Stimulated activated CD8-positive, alpha-beta memory T cell treated with anti-CD3 and anti-CD28 coated beads, Interleukin-7, amount 100 ng/mL, for 48 hours (primary cell): ENCODE data around the gene PHKB.

Source experiments
- DNase-seq, 2 donors: peaks; one replicate each; pipeline ENCODE4 v3.0.0-alpha.2; 2020; ENCODE audit warnings: low read depth in 1 of 2; ENCODE audit errors: extremely low read depth in 1 of 2

The PHKB gene

DNA sequence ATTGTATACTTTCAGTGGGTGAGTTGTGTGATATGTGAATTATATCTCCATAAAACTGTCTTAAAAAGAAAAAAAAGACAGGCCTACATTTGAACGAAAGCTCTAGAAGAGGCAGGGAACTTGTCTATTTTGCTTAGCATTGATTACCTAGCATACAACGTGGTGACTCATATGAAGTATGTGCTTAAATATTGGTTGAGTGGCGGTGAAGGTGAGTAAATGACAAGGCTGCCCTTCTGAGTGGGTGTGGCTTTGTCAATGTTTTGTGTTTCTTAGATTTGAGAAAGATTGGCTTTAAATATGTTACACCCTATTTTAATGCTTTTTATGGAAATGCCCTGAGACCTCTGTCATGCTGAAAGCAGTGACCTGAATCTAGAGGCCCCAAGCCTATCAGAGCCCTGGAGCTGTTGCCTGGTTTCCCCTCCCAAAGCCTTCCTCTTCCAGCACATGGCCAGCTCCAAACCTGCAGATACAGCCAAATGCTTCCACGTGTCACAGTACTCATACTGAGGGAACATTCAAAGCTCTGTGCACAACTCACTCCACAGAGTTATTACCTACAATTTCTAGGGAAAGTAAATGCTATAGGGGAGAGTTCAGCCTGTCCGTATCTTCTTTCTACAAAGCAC, 260.0 kb downstream of the PHKB start:
- DNase-seq, result no peak

DNA sequence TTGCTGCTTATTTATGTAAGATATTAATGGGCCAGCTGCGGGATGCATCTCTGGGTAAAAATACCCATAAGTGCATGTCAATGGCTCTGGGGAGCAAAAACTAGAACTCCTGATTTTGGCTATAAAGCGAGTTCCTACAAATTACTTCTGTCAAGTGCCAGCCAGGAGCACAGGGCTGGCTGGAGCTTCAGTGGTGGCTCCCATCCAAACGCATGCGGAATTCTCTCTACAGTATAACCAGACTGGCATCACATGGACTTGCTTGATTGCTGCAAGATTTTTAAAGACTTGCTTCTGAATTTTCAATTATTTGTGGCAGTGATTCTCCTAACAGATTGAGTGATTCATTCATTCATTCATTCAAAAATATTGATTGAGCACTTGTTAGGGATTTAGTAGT, 260.9 kb downstream of the PHKB start:
- DNase-seq, result no peak

DNA sequence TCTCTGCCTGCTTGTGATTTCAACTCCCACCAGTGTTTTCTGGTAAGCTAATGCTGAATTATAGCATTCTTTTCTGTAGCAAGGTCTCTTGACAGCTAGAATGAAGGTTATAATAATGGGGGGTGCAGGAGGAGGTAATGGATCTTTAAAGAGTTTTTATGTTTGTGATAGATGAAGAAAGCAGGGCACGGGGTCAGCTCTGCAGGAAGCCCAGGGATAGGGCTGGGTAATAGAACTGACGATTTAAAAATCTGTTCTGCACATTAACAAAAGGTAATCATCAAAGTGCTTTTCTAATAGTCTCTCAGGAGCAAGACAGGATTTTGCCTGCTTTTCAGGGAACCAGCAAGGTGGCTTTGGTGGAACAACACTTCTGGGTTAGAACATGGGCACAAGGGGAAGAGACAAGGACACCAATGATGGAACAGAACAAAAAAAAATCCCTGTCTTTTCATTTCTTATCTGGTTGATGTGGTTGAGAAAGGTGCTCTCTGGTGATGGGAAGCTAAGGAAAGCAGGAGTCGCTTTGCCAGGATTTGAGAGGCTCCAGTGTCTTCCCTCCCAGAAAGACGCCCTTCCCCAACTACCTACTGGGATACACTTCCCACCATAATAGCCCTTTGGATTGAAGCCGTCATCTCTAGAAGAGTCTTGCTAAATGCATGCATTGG, 263.1 kb downstream of the PHKB start:
- DNase-seq, result no peak

DNA sequence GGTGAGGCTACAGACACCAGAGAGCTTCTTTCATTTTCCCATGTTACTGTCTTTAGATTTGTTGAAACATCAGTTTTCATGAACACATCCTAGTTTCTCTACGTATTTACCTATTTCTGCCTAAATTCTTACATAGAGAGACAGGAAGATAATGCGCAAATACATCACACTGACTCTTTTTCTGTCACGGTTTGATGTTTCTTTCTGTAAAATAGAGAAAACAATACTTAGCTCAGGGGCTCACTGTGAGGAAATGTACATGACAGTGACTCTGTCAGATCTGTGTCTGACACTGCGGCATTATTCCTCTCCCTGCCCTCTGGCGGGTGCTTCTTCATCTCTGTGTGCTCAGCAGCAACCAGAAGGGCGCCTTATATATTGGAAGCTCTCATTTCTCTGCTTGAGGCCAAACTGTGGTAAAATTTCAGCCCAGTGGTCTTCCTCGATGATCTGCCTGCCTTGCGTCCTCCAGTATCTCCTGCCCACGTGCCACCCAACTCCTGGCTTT, 264.1 kb downstream of the PHKB start:
- DNase-seq, result no peak

DNA sequence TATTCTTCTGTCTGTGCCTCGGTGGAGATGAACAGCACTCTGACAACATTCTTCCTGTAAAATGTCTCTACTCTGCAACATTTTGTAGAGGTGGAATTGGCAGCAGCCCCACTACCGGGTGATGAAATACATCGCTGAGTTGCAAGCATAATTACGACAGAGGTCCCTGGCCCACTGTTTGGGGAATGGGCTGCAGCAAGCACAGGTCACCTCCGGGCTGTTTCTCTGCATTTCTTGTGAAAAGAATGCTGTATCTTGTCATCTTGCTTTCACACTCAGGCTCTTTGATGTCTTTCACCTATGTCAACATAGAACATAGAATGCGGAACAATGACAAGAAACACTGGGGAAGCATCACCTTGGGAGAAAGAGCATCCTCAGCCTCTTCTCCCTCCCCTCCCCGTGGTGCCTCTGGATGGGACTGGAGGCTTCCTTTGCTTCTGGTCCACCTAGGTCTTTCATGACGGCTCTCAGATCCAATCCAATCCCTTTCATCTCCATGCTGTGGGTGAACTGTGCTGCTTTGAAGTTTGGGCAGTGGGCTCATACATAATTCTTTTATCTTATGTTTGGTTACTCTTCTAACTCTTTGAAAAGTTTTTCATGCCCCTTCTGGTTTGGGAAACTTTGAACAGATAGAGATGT, 265.0 kb downstream of the PHKB start:
- no peak for DNase-seq

DNA sequence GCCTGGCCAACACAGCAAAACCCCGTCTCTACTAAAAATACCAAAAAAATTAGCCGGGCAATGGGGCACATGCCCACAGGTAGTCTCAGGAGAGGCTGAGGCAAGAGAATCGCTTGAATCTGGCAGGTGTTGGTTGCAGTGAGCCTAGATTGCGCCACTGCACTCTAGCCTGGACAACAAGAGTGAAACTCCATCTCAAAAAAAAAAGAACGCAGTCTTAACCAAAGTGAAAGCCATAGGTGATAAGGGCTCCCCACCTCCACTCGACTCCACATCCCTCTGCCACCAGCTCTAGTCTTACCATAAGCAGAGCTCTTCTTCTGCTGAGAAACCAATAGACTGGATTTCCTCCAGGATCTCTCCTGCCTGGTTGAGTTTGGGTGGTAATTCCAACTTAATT, 266.0 kb downstream of the PHKB start:
- no peak for DNase-seq

DNA sequence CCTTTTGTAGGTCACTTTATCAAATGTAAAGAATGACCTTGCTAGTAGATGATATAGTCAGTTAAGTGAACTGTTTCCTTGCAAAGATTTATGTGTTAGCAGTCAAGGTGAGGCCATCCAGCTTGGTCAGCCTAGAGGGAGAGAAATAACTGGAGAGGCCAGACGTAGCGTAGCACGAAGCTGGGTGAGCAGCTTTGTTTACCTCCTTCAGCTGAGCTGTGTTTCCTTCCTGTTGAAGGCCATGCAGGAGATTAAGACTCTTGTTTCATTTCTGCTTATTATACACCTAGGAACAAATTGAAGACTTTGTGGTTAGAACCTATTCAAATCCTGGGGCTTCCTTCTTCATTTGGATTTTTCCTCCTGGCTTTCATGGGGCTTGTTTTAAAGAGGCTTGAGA, 267.1 kb downstream of the PHKB start:
- DNase-seq, result no peak

DNA sequence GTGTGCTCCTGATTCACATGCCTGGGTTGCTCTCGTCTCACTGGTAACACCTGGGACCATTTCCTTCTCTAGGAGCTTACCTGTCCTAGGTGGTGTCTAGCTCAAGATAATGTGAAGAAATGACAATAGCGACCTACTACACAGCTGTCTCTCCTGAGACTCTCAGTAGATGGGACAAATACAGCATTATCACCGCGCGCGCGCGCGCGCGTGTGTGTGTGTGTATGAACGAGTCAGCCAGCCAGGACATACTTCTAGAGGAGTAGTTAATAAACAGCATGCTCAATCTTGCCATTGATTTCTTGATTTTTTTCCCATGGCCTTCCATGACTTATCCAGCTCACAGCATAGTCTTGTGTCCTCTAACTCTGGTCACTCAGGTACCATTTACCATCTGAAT, 268.6 kb downstream of the PHKB start:
- DNase-seq, result no peak

DNA sequence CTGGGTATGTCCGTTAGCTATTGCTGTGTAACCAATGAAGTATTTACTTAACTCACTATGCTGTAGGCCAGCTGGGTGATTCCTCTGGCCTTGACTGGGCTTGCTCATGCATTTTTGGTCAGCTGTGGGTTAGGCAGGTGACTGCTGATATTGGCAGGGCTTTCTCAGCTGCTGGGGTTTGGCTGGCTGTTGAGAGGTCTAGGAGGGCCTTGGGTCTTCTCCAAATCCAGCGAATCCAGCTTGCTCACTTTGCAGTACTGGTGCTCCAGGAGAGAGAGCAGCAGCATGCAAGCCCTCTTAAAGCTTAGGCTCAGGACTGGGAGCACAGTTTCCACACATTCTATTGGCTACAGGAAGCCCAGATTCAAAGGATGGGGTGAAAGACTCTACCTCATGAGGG, 270.1 kb downstream of the PHKB start:
- no peak for DNase-seq

DNA sequence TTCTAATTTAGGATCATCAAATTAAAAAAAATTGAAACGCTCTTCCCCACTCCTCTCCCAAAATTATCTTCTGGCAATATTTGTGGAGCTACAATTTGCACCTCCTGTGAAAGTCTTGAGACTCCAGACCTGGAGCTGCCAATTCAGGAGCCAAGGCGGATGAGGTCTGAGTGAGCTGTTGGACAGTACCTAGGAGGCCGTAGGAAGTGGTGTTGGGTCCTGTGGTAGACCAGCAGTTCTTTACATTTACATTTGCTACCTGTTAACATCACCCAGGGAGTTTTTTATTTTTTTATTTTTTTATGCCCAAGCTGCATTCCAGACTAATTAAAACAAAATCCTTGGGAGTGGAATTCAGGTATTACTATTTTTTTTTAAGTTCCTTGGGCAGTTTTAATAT, 271.0 kb downstream of the PHKB start:
- DNase-seq, result no peak

DNA sequence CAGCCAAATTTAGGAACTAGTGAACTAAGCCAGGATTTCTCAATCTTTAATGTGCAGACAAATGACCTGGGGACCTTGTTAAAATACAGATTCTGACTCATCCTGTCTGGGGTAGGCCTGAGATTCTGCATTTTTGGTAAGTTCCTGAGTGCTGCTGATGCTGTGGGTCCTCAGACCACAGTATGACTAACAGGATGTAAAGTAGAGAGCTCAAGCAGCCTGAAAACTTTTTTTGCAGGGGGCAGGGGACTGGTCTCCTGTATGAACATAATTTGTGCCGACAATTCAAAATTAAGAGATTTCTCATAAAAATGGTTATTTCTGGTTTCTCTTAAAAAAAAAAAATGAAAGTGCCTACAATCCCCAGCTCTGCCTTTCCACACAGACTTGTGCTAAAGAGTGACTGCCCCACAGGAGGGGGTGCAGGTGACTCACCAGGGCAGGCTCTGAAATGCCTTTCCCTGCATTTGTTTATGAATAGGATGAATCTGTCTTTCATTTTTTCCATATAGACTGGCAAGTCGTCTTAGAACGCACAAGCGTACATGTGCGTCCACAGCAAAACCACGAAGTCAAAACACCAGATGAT, 271.5 kb downstream of the PHKB start:
- peak in 1 of 2 donors; percentile 14 for DNase-seq

DNA sequence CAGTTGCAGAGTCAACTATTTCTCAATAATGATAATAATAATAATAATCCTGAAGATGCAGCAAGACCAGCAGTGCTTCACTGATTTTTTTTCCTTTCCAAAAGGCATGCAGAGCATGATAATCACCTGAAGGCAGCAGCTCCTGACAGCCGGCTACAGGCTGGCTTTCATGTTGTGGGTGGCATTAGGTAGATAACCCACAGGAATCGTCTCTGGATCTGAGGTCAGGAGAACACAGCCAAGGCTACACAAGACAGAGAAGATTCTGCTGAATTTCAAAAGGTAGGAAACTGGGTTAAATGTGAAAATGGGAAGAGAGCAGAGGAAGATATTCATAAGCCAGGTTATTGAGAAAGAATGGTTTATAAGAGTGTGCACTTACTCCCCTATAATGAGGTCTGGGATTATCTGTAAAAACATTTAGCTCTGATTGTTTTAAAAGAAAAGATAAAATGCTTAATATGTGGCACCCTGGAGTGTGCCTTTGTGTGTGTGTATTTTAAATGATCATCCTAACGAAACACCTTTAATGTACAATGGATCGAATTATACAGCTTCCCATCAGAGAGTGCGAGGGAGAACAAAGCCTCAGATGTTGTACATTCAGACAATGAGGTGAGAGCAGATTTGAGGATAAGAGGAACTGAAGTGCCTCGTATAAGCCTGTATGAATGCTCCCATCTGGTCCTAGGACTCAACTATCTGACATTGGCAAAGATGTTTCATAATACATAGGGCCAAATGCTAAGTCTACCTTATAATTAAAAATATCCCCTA, 273.1 kb downstream of the PHKB start:
- DNase-seq, result no peak

DNA sequence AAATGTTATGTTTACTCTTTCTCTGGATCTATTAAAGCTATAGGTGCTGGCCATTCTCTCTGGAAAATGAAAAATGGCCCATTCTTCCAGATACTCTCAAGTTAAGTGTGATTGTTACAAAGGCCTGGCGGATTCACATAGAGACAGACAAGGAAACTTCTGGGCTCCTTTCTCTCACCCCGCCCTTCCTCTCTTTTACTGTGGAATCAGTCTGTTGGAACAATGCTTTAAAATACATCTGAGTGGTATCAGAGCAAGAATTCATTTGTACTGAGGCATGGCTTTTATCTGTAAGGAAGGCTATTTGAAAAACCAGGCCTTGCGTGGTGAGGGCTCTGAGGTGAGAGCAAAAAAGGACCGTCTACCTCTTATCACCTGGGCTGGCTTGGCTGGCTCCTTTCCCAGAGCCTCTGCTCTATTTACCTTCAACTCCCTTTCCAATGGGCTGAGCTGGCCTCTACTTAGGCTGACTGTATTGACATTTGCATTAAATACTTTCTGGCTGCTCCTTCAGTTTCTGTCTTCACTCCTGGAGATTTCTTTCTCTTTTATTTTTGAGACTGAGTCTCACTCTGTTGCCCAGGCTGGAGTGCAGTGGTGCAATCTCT, 274.0 kb downstream of the PHKB start:
- DNase-seq, result no peak

DNA sequence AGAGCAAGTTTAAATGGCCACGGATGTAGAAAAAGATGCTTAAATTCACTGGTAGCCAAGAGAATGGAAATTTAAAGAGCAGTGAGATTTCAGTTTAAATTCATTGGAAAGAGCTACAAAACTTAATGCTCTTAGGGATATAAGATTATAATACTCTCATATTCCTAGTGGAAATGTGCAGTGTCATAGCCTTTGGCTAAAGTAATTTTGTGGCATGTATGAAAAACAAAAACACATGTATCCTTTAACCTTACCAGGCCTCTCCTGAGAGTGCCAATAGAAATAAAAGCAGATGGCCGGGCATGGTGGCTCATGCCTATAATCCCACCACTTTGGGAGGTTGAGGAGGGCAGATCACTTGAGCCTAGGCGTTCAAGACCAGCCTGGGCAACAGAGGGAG, 289.2 kb downstream of the PHKB start:
- no peak for DNase-seq
